HG03378 (cell line): ENCODE data around the gene JSRP1.

ENCODE experiments used
- ATAC-seq: cut with Tn5 transposase; IDR thresholded peaks from one replicate; pipeline ENCODE4 v1.9.1; 2021; ENCODE audit warnings: mild to moderate bottlenecking, moderate library complexity; ENCODE audit not compliant: unreplicated experiment

The JSRP1 gene, protein sequence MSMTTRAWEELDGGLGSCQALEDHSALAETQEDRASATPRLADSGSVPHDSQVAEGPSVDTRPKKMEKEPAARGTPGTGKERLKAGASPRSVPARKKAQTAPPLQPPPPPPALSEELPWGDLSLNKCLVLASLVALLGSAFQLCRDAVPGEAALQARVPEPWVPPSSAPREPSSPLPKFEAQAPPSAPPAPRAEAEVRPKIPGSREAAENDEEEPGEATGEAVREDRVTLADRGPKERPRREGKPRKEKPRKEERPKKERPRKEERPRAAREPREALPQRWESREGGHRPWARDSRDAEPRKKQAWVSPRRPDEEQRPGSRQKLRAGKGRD

DNA sequence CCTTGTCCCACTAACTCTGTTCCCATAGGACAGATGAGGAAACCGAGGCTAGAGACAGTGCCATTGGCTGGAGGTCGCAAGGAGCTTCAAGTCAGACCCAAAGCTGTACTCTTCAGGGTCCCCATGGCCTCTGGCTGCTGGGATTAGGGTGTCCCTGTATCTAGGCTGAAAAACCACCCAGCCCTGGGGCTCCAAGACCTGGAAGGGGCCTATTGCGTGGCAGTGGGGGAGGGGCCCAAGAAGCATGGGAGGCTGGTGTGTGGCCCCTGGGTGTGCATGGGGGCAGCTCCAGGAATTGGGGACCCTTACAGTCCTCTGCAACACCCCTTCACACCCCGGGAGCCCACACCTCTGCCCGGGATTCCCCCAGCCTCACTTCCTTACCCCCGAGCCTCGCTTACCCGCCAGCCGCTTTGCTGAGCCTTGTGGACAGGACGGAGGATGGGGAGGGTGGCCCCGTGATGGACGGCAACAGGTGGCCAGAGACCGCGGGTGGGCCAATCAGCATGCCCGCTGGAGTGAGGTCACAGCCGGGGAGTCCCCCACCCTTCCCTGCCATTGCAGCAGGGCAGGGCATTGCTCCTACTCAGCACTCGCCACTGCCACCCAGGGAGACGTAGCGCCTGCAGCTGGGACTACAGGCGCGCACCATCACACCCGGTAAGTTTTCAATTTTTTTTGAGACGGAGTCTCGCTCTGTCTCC lies at the start of gene JSRP1:
TSS of gene JSRP1 (minus strand) at position 436 of the 704 bp plus-strand sequence. CDS start 1,103 bp downstream, outside the sequence.
- ATAC-seq = no peak

DNA sequence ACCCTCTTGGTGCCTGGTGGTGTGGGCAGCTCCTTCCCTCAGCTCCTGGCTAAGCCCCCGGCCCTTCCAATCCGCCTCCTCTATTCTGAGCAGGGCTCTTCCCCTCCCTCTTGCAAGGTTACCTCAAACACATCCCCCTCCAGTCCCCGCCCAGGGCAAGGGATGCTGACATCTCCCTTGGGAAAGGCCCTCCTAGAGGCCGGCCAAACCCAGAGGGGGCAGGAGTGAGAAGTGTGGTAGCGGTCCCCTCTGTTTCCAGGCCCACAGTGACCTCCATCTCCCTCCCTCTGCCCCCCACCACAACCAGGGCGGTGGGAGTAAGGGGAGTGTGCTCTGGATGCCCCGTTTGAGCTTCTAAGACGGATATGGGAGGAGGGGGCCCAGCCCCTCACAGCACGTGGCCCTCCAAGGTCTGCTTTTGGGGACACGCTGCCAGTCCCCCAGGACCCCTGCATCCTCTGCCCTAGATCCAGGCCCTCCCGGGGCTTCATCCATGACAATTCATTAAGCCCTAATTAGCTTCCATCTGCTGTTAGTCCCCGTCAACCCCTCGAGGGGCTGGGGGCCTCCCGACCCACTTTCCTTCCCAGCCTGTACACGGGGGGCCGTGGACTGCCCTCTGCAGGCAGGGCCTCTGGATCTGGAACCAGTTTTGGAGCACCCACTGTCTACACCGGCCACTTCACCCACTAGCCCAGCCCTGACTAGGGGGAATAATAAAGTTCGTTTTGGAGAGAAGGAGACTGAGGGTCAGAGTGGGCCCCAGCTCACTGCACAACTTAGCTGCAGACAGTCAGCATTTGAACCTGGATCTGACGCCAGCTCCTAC lies 49.4 kb upstream of the JSRP1 start:
- ATAC-seq = no peak

DNA sequence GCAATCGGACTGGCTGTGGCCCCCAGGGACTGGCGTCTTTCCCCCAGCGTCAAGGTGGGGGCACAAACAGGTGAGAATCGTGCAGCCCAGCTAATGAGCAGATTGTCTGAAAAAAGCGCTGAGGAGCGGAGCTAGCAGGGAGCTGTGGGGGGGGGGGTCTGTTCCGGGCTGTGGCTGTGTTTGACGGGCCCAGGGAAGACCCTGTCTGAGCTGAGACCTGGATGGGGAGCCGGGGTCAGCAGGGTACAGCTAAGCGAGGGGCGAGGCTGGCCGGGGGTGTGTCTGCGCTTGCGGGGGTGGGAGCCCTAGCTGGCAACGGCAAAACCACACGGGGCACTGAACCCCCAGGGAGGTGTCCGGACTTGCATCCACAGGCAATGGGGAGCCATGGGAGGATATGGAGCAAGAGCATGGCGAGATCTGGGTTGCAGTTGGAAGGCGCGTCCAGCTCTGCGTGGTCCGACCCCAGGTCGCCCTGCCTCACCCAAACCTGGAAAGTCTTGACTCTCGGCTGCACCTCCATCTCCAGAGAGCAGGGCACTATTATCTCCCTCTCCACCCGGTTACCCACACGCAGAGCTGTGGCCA lies 47.1 kb upstream of the JSRP1 start:
- no peak for ATAC-seq

DNA sequence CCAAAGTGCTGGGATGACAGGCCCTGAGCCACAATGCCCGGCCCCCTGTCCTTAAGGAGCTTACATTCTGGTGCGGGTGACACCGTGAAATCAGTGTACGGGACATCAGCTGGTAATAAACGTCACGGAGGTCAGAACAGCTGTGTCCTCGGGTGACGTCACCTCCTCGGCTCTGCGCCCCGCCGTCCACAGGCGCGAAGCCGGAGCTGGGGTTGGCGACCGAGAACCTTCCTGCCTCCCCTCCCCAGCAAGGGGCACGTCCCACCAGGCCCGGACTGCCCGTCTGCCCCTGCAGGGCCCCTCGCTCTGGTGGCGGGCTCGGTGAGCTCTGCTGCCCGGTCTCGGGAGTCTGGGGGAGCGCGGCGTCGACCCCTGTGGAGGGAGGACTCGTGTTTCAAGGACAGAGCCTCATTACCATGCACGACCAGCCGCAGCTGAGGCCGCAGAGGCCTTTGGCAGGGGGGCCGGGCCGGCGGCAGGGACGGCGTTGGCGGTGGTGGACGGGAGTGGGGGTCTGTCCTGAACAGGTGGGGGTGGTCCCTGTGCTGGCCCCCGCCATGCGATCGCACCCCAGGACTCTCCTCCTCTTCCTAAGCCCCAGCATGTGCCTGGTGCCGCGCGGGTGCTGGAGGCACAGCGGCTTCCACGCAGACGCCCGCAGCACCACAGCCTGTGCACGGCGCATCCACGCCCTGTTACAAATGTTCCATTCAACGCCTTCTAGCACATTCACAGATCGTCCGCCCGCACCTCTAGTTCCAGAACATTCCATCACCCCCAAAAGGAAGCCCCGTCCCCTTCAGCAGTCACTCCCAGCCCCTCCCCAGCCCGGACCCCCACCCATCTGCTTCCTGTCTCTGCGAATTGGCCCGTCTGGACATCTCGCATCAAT lies 46.3 kb upstream of the JSRP1 start:
- ATAC-seq = no peak

DNA sequence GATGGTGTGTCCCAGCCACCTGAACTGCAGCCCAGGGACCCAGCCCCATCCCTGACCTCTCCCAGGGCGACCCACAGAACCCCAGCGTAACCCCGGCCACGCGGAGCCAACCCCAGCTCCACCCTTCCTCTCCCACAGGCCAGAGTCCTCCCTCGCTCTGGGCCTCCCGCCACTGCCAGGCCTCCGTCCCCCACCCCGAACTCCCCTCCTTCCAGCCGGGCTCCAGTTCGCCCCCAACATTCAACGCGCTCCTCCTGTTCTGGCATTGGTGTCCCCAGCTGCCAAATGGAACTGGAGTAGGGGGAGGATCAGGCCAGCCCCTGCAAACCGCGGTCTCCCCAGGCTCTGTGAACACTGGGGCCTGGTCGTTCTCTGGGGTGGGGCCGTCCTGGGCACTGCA lies 44.3 kb upstream of the JSRP1 start:
- ATAC-seq = no peak

DNA sequence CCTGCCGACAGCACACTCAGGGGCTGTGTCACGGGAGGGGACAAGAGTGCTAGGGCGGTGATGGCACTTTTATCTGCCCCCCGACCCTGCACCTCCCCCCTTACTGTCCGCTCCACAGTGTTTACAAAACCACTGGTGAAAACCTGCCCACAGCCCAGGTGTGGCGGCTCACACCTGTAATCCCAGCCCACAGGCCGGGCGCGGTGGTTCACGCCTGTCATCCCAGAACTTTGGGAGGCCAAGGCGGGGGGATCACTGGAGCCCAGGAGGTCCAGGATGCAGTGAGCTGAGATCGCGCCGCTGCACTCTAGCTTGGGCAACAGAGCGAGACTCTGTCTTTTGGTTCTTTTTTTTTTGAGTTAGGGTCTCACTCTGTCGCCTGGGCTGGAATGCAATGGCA lies 39.9 kb upstream of the JSRP1 start:
- no peak for ATAC-seq

DNA sequence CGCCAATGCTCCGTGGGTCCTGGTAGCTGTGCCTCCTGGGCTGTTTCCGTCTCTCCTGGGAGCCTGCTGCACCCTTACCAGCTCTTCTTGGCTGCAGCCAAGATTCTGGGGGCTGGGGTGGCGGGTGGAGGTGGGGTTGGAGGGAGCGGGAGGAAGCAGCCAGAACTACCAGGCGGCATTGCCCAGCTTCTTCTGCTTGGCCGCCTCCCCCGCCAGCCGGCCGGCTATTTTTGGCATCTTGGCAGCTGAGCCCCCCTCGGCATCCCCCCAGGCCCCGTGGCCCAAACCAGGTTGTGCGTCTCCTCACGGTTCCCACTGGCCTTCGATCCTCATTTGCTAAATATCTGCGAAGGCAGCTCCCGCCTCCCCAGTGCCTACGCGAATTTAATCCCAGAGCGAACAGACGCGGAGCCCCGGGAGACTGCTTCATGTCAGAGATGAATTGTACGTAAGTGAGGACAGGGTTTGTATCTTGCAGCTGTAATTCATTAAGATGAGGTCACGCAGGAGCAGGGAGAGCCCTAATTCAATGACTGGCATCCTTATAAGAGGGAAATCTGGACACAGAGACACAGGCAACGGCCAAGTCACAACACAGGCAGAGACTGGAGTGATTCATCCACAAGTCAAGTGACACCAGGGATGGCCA lies 38.6 kb upstream of the JSRP1 start:
- no peak for ATAC-seq

DNA sequence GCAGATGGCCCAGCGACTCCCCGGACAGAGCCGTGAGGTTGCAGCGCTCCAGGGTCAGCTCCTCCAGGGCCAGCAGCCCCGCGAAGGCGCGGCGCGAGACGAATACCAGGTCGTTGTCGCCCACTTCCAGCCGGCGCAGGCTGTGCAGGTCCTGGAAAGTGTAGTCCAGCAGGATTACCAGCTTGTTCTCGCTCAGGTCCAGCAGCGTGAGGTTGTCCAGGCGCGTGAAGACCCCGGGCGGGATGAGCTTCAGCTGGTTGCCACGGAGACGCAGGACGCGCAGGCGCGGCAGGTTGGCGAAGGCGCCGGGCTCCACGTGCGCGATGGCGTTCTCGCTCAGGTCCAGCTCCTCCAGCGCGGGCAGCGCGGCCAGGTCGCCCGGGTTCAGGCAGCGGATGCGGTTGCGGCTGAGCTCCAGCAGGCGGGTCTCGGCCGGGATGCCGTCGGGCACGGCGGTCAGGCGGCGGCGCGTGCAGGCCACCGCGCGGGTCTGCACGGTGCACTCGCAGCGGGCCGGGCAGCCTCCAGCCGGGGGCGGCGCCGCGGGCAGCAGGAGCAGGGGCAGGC lies 35.1 kb upstream of the JSRP1 start:
- no peak for ATAC-seq

DNA sequence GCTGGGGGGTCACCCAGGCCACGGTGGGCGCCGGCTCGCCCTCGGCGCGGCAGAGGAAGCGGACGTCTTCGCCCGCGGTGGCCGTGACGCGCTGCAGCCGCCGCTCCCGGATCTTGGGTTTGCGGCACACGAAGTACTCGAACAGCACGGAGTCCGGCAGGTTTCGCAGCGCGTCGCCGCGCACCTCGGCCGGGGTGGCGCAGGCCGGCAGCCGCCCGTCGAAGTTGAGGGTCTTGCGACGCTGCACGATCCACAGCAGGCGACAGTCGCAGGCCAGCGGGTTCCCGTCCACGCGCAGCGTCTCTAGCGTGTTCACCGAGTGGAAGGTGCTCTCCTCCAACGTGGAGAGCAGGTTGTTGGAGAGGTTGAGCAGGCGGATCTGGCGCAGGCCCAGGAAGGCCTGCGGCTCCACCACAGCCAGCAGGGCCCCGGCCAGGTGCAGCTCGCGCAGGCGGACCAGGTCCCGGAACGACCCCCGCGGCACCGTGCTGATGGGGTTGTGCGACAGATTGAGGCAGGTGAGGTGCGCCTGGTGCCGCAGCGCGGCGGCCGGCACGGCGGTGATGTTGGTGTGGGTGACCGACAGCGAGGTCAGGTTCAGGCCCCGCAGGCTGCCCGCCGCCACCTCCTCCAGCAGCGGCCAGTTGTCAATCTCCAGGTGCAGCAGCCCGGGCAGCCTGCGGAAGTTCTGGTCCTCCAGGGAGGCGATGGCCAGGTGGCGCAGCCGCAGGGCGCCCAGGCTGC lies 34.4 kb upstream of the JSRP1 start:
- no peak for ATAC-seq

DNA sequence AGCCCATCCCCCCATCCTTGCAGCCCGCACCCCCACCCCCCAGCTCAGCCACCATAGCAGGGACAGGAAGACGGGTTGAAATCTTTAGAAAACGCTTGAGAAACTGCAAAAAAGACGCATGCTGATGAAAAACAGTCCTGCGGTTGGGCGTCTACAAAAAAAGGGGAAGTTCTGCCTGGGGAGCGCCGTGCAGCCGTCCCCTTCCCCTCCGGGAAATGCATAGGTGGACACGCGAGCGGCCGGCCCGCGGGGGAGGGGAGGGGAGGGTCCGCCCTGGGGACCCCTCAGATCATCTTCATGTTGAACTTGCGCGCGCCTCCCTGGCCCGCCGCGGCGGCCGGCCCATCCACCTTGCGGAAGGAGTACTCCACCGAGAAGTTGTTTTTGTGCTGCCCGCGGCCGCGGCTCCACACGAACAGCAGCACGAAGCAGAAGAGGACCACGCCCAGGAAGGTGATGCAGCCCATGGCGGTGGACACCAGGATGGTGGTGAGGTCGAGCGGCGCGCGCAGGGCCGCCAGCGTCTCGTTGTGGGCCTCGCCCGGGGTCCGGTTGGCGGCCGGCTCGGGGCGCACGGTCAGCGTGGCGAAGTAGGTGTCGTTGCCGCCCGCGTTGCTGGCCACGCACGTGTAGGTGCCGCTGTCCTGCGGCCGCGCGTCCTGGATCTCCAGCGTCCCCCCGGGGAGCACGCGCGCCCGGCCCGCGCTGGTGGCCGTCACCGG lies 33.7 kb upstream of the JSRP1 start:
- no peak for ATAC-seq

DNA sequence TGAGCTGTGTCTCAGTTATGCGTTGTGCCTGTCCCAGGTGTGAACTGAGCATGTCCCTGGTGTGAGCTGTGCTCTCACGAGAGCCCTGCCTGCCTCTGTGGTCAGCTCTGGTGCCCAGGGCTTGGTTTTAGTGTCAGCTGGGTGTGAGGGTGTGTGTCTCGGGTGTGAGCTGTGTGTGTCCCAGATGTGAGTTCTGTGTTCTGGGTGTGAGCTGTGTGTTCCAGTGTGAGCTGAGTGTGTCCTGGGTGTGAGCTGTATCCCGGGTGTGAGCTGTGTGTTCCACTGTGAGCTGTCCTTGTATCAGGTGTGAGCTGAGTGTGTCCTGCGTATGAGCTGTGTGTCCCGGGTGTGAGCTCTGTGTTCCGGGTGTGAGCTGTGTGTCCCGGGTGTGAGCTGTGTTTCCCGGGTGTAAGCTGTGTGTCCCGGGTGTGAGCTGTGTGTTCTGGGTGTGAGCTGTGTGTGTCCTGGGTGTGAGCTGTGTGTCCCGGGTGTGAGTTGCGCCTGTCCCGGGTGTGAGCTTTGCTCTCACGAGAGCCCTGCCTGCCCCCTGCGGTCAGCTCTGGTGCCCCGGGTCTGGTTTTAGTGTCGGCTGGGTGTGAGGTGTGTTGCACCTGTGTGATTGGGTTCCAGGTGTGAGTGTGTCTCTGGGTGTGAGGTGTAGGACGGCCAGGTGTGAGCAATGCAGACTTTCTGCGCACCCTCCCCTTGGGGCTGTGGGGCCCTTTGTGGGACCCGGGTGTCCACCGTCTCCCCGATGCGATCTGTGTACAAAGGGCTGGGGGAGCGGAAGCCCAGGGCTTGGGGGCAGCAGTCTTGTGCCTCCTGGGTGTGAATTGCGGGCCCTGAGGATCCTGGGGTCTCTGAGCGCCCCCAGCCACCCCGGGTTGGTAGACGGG lies 32.8 kb upstream of the JSRP1 start:
- no peak for ATAC-seq

DNA sequence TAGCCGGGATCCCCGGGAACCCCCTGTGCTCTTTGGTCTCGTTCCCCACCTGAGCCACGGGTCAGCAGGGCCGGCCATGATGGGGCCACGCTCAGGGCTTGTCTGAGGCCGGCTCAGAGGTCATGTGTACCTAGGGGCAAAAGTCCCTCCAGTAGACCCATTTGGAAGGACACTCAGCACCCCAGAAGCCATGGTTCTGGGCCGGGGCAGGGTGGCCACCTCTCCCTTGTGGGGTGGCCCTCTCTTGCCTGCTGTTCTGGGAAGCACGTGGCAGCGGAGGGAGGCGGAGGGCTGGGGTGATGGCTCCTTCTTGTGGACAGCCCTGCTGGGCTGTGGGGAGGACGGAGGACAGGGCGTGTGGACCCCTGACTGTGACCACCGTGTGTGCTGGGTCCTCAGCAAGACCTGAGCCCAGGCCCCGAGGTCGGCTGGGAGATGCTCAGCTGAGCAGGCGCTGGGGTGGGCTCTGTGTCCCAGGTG lies 32.2 kb upstream of the JSRP1 start:
- ATAC-seq = no peak

DNA sequence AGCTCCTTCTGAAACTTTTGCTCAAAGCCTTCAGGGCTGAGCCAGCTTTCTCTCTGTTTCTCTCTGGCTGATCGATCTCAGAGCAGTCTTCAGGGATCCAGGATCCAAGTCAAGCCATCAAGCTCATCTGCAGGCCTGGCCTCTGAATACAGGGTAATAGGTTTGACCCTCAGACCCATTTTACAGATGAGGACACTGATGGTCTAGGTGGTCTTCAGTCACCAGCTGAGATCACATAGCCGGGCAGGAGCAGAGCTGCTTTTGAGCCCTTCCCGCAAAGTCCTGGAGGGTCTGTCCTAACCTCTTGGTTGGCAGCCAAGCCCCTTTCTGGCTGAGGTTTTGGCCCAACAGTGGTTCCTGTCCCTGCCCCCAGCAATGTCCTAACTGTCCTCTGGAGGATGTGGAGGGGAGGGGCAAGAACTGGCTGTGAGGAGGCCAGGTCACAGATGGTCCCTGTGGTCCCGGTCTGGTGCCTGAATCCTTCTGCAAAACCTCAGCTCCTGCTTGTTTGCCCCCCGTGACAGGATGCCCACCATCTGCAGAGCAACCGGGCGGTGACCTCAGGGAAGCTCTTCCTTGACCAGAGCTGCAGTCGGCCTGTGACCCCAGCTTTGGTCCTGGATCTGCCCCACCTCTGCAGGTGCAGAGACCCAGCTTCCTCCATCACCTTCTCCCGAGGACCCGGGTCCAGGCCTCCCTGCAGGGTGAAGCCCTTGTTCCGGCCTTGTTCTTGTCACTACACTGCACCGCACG lies 31.5 kb upstream of the JSRP1 start:
- no peak for ATAC-seq

DNA sequence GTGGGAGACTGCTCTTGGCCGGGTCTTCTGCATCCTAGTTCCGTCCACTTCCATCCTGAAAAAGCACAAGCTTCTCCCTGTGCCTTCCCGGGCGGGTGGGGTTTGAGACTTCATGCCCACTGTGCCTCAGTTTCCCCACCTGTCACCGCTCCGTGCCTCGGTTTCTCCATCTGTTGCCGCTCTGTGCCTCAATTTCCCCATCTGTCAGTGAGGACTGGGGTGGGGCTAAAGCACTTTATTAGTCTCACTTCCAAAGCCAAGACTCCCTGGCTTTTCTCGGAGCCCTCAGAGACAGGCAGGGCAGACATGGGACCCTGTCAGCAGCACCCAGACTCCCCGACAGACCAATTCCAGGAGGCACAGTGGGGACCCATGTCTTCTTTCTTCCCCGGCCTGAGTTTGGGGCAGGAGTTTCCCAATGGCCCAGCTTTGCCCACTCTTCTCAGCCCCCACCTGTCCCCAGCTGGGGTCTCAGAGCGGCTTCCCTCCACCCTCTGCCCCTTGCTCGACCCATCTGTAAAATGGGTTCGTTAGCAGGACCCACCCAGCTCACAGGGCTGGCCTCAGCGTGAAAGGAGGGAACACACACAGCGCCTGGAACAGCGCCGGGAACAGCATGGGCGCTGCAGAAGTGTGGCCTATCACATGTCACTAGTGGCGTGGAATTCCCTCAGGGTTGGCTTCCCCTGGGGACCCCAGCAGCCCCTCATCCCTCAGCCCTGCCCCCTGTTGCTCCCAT lies 30.4 kb upstream of the JSRP1 start:
- ATAC-seq = no peak

DNA sequence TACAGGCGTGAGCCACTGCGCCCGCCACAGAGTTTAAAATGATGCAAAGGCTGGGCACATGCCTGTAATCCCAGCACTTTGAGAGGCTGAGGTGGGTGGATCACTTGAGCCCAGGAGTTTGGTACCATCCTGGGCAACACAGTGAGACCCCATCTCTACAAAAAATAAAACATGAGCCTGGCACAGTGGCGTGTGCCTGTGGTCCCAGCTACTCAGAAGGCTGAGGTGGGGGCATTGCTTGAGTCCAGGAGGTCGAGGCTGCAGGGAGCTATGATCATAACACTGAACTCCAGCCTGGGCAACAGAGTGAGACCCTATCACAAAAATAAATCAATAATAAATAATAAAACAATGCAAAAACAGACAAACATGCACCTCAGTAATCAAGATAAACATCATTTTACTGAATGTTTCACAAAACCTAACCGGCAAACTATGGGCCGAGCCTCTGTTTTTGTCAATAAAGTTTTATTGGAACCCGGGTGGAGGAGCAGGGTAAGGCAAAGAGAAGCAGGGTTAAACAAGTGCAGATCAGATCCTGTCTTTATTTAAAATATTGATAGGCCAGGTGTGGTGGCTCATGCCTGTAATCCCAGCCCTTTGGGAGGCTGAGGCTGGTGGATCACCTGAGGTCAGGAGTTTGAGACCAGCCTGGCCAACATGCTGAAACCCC lies 27.8 kb upstream of the JSRP1 start:
- no peak for ATAC-seq
